Keratinocyte (primary cell): Measurements from ENCODE around the gene CC2D2A.

Source experiments
- EZH2 ChIP-seq: IDR thresholded peaks from one replicate; pipeline ENCODE4 v1.6.1; 2012; ENCODE audit warnings: inconsistent platforms, mild to moderate bottlenecking, low read length, moderate library complexity
- TF ChIP-seq, protein P1 (sequence below), 3 experiments: IDR thresholded peaks in 1 of 3; conservative IDR thresholded peaks in 1 of 3; optimal IDR thresholded peaks in 1 of 3; 2 replicates in 2 of 3; 3 replicates in 1 of 3; pipeline versions ENCODE3 to v1.5.1; 2011; ENCODE audit warnings: low read length in 3 of 3, mild to moderate bottlenecking in 3 of 3, moderate library complexity in 2 of 3, control low read depth in 1 of 3, inconsistent platforms in 1 of 3; ENCODE audit not compliant: insufficient read depth in 2 of 3; ENCODE audit errors: extremely low read depth in 1 of 3

- TF ChIP-seq, protein P1, sequence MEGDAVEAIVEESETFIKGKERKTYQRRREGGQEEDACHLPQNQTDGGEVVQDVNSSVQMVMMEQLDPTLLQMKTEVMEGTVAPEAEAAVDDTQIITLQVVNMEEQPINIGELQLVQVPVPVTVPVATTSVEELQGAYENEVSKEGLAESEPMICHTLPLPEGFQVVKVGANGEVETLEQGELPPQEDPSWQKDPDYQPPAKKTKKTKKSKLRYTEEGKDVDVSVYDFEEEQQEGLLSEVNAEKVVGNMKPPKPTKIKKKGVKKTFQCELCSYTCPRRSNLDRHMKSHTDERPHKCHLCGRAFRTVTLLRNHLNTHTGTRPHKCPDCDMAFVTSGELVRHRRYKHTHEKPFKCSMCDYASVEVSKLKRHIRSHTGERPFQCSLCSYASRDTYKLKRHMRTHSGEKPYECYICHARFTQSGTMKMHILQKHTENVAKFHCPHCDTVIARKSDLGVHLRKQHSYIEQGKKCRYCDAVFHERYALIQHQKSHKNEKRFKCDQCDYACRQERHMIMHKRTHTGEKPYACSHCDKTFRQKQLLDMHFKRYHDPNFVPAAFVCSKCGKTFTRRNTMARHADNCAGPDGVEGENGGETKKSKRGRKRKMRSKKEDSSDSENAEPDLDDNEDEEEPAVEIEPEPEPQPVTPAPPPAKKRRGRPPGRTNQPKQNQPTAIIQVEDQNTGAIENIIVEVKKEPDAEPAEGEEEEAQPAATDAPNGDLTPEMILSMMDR (optimal IDR thresholded peaks at IDR 0.05 in 1 of 3, IDR thresholded peaks at IDR 0.05 in 1 of 3, conservative IDR thresholded peaks at IDR 0.05 in 1 of 3; ENCODE audit: extremely low read depth in 1 of 3, insufficient read depth in 2 of 3, low read length in 3 of 3), result no peak
- no peak for TF ChIP-seq EZH2
These were observed 65.9 kb downstream of the CC2D2A start for GRCh38 chr4:15535599-15535998.
